GM19452 (cell line): ENCODE results near the gene DES.

Experiments
- ATAC-seq: cut with Tn5 transposase; IDR thresholded peaks from one replicate; pipeline ENCODE4 v1.9.1; 2021; ENCODE audit not compliant: unreplicated experiment

Gene DES

GRCh38 chr2:219437690-219438206 lies 19.6 kb downstream of the DES start:
- no peak for ATAC-seq

DNA sequence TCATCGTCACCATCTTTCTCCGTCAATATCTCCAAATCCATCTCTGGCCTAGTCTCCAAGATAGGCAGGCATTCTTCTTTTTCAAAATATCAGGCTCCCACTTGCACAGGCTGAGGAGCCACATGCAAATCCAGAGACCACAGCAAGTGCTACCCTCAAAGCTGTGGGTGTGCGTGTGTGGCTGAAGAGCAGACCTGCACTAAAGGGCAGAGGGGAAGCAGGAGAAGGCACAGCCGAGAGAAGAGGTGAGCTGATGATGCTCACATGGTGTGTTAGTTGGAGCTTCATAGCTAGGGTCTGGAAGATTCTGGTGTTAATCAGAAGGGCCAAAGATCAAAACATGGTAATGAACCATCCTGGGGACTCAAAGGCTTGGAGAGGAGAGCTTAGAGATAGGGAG lies 20.3 kb downstream of the DES start:
- no peak for ATAC-seq

DNA sequence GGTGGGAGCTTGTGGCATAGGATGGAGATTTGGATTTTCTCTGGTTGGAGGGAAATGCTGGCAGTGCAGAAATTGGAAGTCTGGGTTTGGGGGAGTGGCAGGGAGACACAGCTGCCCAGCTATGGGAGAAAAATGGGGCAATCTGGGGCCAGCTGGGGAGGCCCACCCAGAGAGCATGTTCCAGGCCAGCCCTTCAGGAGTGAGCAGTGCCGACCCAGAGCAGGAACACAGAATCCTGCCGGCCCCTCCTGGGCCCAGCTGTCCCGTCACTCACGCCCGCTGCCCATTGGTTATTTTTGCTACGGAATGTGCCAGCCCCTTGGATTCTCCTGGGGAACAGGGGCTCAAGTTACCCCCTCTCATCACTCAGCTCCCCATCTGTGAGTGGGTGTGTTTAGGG lies 21.3 kb downstream of the DES start:
- ATAC-seq: no peak

- no peak for ATAC-seq
Observed at GRCh38 chr2:219440388-219441256, 22.4 kb downstream of the DES start.

- no peak for ATAC-seq
Observed at GRCh38 chr2:219441451-219442255, 23.5 kb downstream of the DES start.

- no peak for ATAC-seq
Observed at GRCh38 chr2:219442256-219443015, 24.3 kb downstream of the DES start.

DNA sequence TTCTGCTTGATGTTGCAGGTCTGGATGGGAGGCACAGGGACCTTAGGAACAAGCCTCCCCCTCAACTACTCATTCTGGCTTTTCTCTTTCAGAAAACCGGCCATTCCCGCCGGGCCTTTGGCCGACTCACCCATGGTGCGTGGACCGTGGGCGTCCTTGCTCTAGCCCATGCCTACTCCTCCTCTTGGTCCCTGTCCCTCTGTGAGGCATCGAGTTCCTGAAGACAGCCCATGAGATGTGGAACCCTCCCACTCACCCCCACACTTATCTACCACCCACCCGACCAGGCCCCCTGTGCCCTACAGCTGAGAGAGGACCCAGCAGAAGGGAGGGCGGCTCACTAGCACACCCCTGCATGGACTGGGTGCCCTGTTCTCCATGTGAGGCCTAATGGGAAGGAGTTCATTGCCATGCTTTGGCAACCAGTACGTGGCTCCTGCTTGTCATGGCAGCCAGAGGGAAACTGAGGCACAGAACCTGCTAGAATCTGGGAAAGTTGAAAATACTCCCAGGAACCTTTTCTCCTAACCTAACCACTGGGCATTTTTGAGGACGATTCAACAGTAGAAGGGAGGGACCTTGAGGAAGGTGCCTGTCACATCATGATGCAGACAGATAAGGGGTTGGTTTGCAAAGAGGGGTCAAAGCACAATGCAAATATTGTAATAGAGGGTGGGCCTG lies 25.0 kb downstream of the DES start:
- ATAC-seq: no peak

DNA sequence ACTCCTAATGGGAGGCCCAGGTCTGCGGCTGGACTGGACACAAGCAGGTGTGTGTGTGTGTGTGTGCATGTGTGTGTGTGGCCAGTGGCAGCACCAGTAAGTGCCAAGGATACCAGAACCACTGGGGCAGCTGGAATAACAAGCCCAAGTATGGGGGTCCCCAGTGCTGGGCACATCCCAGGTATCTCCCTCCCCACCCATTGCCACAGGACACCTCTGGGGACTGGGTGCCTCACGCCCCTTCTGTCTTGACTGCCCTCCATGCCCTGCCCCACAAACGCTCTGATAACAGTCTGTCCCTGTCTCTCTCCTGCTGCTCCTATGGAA lies 25.5 kb downstream of the DES start:
- no peak for ATAC-seq

- no peak for ATAC-seq
Observed at GRCh38 chr2:219444566-219445091, 26.5 kb downstream of the DES start.

DNA sequence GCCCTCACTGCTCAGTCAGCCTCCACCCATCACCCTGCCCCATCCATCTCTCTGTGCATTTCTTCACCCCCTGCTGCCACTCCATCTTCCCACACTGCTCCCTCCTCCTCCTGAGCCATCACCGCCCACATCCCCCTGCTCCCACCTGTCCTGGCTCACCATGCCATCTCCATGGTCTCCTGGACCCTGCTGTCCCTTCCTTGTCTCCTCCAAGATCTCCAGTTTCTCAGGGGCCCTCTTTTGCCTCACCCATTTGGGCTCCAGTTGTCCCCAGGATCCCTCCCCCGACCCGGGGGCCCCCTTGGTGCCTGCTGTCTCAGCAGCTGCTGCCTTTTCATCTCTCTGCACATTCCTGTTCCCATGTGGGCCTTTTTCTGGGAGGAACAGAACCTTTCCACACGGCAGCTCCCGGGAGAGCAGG lies 27.1 kb downstream of the DES start:
- no peak for ATAC-seq

DNA sequence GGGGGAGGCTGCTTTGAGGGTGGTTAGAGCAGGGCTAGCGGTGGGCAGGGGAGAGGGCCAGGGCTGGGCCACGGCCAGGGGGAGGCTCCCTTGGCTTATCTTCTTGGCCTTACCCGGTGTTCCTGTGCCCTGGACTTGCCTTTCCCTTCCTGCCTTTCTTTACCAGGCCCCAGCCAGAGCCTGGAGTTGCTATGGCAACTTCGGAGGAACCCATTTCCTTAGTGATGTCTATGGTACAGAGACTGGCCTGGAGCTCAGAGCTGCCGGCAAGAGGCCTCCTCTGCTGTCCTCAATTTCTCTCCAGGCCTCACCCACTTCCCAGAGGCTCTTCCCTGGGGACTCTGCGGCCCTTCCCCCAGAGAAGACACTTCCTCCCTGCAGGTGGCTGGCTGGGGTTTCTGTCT lies 27.9 kb downstream of the DES start:
- no peak for ATAC-seq

DNA sequence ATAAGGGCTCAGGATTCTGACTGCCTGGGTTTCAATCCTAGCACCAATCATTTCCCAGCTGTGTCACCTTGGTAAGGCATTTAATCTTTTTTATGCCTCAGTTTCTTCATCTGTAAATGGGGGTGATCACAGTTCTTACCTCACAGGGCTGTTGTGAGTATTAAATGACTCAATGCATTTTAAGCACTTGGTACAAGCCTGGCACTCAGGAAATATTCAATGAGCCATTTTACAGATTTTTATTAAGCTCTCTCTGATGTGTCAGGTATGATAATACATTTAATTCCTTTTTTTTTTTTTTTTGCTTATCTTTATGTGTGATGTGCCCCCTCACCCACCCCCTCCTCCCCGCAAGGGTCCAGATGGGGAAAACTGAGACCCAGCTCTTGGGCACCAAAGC lies 28.5 kb downstream of the DES start:
- no peak for ATAC-seq

DNA sequence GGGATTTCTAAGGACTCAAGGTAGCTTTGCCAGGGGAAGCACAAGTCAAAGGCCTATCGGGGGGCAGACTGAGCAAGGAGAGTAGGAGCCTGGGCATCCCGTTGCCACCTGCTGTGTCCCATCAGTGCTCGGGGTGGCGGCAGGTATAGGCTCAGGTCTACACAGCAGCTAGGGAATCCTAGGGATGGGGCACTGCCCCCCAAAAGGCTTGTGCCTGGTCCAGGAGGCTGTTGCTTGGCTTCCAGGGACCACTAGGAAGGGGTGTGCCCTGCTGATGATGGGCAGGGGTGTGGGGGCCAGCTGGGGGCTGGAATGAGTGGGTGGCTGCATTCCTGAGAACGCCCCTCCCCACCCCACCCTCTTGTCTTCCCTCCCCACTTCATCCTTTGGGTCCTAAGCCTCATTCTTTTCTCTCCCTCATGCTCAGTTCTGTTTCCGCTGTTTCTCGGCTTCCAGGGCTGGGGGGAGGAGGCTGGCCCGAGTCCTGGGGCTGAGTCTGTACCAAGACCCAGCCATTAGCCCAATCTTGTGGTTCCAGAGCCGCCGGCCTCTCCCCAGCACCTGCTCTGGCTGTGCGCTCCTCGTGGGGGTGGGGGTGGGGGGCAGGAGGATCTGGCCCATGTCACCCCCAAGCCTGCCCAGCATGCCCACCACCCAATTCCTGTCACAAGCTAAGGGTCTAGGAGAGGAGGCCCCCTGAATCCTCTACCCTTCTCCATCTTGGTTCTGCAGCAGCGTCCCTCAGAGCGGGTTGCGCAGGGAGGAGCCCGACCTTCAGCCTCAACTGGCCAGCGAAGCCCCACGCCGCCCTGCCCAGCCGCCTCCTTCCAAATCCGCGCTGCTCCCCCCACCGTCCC lies 29.3 kb downstream of the DES start:
- no peak for ATAC-seq

DNA sequence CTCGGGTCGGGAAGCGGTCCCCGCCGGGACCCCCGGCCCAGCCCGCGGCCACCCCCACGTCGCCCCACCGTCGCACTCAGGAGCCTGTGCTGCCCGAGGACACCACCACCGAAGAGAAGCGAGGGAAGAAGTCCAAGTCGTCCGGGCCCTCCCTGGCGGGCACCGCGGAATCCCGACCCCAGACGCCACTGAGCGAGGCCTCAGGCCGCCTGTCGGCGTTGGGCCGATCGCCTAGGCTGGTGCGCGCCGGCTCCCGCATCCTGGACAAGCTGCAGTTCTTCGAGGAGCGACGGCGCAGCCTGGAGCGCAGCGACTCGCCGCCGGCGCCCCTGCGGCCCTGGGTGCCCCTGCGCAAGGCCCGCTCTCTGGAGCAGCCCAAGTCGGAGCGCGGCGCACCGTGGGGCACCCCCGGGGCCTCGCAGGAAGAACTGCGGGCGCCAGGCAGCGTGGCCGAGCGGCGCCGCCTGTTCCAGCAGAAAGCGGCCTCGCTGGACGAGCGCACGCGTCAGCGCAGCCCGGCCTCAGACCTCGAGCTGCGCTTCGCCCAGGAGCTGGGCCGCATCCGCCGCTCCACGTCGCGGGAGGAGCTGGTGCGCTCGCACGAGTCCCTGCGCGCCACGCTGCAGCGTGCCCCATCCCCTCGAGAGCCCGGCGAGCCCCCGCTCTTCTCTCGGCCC lies 30.1 kb downstream of the DES start:
- no peak for ATAC-seq

DNA sequence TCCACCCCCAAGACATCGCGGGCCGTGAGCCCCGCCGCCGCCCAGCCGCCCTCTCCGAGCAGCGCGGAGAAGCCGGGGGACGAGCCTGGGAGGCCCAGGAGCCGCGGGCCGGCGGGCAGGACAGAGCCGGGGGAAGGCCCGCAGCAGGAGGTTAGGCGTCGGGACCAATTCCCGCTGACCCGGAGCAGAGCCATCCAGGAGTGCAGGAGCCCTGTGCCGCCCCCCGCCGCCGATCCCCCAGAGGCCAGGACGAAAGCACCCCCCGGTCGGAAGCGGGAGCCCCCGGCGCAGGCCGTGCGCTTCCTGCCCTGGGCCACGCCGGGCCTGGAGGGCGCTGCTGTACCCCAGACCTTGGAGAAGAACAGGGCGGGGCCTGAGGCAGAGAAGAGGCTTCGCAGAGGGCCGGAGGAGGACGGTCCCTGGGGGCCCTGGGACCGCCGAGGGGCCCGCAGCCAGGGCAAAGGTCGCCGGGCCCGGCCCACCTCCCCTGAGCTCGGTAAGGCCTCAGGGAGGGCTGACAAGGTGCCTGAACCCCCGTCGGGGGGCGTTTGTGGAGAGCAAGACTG lies 30.7 kb downstream of the DES start:
- ATAC-seq: no peak

- ATAC-seq: no peak
Observed at GRCh38 chr2:219449609-219450008, 31.4 kb downstream of the DES start.

DNA sequence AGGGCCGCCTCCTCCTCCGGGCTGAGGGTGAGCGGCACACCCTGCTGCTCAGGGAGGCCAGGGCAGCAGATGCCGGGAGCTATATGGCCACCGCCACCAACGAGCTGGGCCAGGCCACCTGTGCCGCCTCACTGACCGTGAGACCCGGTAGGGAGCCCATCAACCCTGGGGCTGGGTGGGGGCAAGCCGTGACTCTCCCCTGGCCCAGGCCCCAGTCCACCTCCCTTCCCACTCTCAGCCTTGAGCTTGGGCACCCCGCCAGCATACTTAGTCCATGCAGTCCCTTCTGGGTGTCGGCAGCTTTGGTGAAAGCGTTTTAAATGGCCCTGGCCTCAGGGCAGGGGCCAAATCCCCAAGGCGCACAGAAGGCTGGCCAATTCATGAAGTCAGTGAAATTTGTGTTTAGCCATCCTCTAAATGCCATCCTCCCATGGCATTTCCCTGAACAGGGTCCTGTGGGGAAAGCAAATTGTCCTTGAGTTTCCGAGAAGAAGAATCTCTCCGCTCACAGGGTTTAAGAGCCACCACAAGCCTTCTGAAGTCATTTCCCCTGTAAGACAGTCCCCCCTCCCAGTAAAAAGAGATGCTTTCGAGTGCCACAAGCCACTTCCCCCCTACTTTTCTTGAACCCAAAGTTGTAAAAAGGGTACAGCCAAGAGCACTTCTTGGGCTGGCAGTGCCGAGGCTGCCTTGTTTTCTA lies 33.6 kb downstream of the DES start:
- ATAC-seq: no peak
